WERI-Rb-1 (cell line): ENCODE measurements around the gene LAD1.

Experiments
- DNase-seq: peaks from one replicate; pipeline ENCODE4 v3.0.0-alpha.2; 2020
- H3K27ac ChIP-seq: fragments of 250-450 bp; sonication (Bioruptor Pico); 2 replicates; pipeline ENCODE4 v1.5.1; 2020; ENCODE audit warnings: mild to moderate bottlenecking, moderate library complexity
- H3K27me3 ChIP-seq: fragments of 250-450 bp; sonication (Bioruptor Pico); 2 replicates; pipeline ENCODE4 v1.5.1; 2021; ENCODE audit warnings: mild to moderate bottlenecking, low read depth, moderate library complexity; ENCODE audit not compliant: insufficient read depth, severe bottlenecking
- H3K36me3 ChIP-seq: fragments of 250-450 bp; sonication (Bioruptor Pico); 2 replicates; pipeline ENCODE4 v1.5.1; 2020; ENCODE audit warnings: mild to moderate bottlenecking, moderate library complexity
- H3K4me3 ChIP-seq: 2 replicates; pipeline ENCODE4 v1.5.1; 2011; ENCODE audit warnings: low read depth, mild to moderate bottlenecking, control low read depth, low read length
- H3K9me3 ChIP-seq: fragments of 250-450 bp; sonication (Bioruptor Pico); 2 replicates; pipeline ENCODE4 v1.5.1; 2021; ENCODE audit warnings: mild to moderate bottlenecking, moderate library complexity; ENCODE audit not compliant: severe bottlenecking
- TF ChIP-seq, protein P1 (sequence below): IDR thresholded peaks from 2 replicates; pipeline ENCODE4 v1.5.1; 2011; ENCODE audit warnings: low read depth, mild to moderate bottlenecking, control low read depth, inconsistent platforms, low read length

Gene LAD1

DNA sequence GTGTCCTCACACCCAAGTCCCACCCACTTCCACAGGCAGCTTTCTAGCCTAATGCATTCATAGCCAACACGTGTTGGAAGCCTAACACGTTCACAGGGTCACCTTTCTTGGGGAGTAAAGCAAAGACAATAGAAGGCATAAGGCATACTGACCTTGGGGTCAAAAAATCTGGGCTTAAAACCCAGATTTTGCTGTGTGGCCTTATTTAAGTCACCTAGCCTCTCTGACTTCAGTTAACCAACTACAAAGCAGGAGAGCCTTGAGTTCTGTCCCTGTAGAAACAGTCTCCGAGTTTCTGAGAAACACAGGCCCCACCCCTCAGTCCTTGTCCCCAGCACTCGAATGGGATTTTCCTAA is 23.0 kb downstream of the LAD1 start:
- Histone ChIP-seq H3K36me3 (no peaks in the 10 kb centered on the region), H3K4me3 (no peak overlapping the region), H3K9me3 (no peaks in the 10 kb centered on the region), H3K27ac (peak overlapping the region; percentile 21), H3K27me3 (no peaks in the 10 kb centered on the region)
- no peak for DNase-seq
- TF ChIP-seq, protein P1, sequence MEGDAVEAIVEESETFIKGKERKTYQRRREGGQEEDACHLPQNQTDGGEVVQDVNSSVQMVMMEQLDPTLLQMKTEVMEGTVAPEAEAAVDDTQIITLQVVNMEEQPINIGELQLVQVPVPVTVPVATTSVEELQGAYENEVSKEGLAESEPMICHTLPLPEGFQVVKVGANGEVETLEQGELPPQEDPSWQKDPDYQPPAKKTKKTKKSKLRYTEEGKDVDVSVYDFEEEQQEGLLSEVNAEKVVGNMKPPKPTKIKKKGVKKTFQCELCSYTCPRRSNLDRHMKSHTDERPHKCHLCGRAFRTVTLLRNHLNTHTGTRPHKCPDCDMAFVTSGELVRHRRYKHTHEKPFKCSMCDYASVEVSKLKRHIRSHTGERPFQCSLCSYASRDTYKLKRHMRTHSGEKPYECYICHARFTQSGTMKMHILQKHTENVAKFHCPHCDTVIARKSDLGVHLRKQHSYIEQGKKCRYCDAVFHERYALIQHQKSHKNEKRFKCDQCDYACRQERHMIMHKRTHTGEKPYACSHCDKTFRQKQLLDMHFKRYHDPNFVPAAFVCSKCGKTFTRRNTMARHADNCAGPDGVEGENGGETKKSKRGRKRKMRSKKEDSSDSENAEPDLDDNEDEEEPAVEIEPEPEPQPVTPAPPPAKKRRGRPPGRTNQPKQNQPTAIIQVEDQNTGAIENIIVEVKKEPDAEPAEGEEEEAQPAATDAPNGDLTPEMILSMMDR: no peak

DNA sequence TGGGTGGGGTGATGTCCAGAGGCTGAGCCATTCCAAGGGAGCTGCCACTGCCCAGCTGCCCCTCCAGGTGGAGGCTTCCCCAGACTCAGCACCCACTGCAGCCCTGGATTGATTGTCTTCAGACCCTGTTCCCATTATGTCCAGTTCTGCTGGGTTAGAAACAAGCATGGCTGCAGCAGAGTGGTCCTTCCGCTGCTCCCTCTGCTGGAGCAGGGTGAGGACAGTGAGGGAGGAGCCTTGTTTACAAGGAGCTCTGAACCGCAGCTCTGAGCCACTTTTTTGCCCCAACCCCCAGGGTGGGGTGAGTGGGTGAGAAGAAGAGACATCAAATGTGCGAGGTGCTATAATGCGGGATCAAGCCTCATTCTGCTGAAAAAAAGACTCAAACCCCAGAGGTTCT is 24.0 kb downstream of the LAD1 start:
- Histone ChIP-seq H3K27ac (no peak overlapping the region), H3K4me3 (no peak overlapping the region), H3K36me3 (no peaks in the 10 kb centered on the region), H3K9me3 (no peaks in the 10 kb centered on the region), H3K27me3 (no peaks in the 10 kb centered on the region)
- peak; percentile 64 for DNase-seq
- TF ChIP-seq, protein P1: peak; percentile 79

DNA sequence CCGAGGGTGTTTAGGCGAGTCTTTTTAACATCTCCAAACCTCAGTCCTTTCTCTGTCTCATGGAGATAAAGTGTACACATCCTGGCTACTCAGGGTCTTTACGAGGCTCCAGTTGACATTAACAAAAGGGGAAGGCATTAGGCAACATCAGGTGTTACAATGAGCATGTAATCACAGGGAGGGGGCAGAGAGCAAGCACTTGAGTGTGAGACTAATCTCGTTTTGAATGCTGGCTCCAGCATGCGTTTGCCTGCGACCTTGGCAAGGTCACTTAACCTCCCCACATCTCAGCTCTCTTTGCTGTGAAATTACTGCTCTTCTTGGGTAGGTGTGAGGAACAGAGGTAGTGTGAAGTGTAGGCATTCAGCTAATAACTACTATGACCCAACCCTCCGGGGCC is 24.8 kb downstream of the LAD1 start:
- no peak for DNase-seq
- no peaks in the 10 kb centered on the region for H3K27me3 ChIP-seq

DNA sequence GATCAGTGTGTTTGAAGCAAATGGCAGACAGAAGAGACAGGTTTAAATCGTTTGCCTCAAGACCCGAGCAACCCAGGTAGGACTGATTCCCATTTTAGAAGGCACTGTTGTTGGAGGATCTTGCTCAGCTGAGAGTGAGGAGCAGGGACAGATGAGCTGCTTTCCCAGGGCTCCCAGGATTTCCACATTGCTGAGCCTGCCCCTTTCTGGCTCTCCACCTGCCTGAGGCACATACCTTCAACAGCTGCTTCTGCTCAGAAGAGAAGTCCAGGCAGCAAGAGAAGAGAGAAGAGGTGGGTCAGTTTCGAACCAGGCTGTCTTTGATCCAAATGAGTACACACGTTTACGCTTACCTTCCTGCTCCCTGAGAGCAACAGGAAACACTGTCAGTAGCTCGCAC is 27.3 kb downstream of the LAD1 start:
- DNase-seq: no peak
- peaks cover 12% of the 10 kb centered on the region for H3K27me3 ChIP-seq
- no peak overlapping the region for H3K4me3 ChIP-seq
- H3K9me3 ChIP-seq: no peaks in the 10 kb centered on the region
- TF ChIP-seq, protein P1: no peak
- H3K27ac ChIP-seq: no peak overlapping the region
- no peaks in the 10 kb centered on the region for H3K36me3 ChIP-seq

More for the DNA sequence above, 24.8 kb downstream of the LAD1 start:
- H3K27ac ChIP-seq: no peak overlapping the region
- TF ChIP-seq, protein P1: no peak
- no peak overlapping the region for H3K4me3 ChIP-seq
- no peaks in the 10 kb centered on the region for H3K36me3 ChIP-seq
- no peaks in the 10 kb centered on the region for H3K9me3 ChIP-seq

DNA sequence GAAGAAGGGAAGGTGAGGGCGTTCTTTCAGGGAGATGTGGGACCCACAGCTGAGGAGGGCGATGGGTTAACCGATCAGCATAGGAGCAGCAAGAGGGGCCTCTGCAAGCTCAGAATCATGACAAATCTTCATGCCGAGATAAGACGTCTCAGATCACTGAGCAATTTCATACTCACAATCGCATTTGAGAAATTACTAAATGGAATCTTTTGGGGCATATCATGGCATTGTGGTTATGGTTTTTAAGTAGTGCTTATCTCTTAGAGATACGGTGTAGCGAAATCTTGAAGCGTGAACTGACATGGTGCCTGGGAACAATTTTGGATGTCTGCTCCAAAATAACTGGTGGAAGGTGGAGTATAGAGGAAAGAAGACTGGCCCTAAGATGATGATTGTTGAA is 27.8 kb downstream of the LAD1 start:
- H3K4me3 ChIP-seq: no peak overlapping the region
- peaks cover 17% of the 10 kb centered on the region for H3K27me3 ChIP-seq
- H3K27ac ChIP-seq: no peak overlapping the region
- no peaks in the 10 kb centered on the region for H3K36me3 ChIP-seq
- DNase-seq: no peak
- no peaks in the 10 kb centered on the region for H3K9me3 ChIP-seq
- TF ChIP-seq, protein P1: no peak

DNA sequence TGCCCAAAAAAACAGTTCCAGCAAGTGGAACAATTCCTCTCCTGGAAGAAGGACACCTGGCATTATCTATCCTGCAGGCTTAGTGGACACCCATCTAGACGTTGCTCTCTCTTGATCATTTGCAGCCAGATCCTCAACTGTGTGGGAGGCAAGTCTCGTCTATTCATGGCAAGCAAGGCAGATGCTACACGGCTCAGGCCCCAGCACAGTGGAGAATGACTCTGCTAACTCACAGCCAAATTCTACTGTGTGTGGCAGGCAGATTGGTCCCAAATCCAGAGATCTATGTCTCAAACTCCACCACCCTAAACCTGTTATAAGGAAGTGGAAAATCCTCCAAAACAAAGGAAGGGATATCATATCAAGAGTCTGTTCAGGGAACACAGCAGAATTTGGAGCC is 28.6 kb downstream of the LAD1 start:
- H3K9me3 ChIP-seq: no peaks in the 10 kb centered on the region
- TF ChIP-seq, protein P1: no peak
- no peak for DNase-seq
- peaks cover 17% of the 10 kb centered on the region for H3K27me3 ChIP-seq
- H3K27ac ChIP-seq: no peak overlapping the region
- no peaks in the 10 kb centered on the region for H3K36me3 ChIP-seq
- no peak overlapping the region for H3K4me3 ChIP-seq
